GM21723 (cell line): ENCODE measurements around the gene LPAR2.

Source experiments
- ATAC-seq: cut with Tn5 transposase; IDR thresholded peaks from one replicate; pipeline ENCODE4 v1.9.1; 2021; ENCODE audit warnings: mild to moderate bottlenecking, moderate library complexity; ENCODE audit not compliant: unreplicated experiment

LPAR2 gene

DNA sequence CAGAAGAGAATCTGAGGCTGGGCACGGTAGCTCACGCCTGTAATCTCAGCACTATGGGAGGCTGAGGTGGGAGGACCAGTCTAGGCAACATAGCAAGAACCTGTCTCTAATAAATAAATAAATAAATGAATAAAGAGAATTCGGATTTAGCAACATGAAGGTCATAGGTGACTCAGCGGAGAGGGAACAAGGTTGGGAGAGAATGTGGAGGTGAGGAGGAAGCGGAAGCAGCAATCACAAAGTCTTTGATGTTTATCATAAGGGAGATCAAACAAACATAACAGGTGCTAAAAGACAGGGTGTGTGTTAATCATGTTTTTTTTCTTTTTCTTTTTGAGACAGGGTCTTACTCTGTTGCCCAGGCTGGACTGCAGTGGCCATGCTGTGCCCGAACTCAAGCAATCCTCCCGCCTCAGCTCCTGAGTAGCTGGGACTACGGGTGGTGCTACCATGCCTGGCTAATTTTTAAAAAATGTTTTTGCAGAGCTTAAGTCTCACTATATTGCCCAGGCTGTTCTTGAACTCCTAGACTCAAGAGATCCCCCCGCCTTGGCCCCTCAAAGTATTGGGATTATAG, 25.8 kb downstream of the LPAR2 start:
- ATAC-seq: no peak

DNA sequence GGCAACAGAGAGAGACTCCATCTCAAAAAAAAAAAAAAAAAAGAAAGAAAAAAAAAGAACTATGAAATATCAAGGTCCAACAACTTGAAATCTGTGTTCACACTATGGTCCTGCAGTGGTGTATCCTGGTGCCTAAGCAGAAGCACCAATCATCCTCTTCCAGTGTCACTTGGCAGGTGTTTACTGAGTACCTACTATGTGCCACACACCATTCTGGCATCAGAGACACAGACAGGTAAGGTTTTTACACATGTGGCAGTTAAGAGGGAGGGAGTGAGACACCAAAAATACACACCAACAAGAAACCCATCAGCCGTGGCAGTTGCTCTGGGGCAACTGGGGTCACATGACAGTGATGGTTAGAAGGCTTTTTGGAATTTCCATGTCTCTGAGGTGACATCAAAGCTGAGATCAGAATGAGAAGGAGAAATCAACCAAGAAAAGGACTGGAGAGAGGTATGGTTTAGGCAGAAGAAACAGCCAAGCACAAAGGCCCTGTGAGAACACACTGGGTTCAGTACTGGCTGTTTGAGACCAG, 27.2 kb downstream of the LPAR2 start:
- ATAC-seq: no peak

DNA sequence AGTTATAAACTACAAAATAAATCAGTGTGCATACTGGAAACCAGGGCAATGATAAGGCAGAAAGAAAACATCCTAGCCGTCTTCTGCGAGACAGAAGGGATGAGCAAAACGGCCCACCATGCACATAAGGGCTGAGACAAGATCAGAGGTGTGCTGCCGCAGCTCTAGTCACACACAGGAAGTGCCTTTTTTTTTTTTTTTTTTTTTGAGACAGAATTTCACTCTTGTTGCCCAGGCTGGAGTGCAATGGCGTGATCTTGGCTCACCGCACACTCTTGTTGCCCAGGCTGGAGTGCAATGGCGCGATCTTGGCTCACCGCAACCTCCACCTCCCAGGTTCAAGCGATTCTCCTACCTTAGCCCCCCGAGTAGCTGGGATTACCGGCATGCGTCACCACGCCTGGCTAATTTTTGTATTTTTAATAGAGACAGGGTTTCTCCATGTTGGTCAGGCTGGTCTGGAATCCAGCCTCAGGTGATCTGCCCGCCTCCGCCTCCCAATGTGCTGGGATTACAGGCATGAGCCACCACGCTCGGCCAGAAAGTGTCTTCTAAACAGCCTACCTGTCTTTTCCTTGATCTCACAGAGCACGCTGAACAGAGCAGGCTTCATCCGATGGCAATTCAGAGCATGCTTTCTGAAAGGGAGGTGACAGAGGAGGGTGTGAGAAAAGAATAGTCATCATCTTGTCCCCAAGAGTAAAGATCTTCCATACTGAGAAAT, 29.1 kb downstream of the LPAR2 start:
- ATAC-seq: peak; percentile 32

DNA sequence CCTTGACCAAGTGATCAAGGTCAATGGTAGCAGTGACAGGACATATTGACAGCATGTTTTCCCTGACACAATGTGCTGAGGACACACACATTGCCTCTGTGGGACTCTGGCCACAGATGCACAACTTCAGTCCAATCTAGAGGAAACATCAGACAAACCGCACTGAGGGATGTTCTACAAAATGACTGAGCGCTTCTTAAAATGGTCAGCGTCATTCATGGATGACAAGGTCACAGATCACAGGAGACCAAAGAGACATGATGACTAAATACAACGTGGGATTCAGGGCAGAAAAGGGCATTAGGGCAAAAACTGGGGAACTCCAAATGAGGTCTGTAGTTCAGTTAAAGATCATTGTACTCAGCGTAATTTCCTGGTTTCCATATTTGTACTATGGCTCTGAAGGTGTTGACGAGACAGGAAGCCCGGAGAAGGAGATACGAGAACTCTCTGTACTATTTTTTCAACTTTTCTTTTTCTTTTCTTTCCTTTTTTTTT, 30.2 kb downstream of the LPAR2 start:
- peak; percentile 60 for ATAC-seq

- no peak for ATAC-seq
These were observed 32.8 kb downstream of the LPAR2 start for GRCh38 chr19:19595171-19595701.

DNA sequence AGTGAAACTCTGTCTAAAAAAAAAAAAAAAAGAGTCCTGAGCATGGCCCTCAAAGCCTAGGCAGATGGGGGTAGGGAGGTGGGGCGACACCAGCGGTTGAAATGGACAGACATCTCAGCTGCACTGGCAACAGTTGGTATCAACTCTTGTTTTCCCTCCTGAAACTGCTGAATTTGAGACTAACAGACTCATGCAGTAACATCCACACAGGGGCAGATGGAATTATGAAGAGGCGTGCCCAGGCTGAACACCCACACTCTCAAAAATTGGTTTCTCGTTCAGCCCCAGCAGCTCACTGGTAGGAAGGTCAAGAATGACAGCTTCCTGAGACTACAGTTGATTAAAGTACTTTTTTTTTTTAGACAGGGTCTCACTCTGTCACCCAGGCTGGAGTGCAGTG, 33.6 kb downstream of the LPAR2 start:
- ATAC-seq: no peak

- ATAC-seq: no peak
These were observed 35.3 kb downstream of the LPAR2 start for GRCh38 chr19:19592690-19593089.

- ATAC-seq: peak; percentile 66
These were observed 36.7 kb downstream of the LPAR2 start for GRCh38 chr19:19591133-19591825.

DNA sequence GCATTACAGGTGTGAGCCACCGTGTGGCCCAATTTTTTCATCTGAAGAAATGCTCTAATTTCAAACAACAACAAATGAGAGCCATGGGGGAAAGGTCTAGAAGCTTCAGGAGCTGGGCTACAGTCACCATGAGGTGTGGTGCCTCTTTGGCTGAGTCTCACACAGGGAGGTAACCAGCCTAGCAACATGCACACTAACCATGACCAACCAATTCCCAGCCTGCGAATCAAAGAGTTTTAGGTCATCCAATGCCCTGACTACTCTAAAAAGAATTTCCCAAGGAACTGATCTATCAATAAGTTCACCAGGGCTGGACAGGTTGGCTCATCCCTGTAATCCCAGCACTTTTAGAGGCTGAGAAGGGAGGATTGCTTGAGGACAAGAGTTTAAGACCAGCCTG, 39.5 kb downstream of the LPAR2 start:
- no peak for ATAC-seq

GRCh38 chr19:19587771-19588170, 40.2 kb downstream of the LPAR2 start:
- ATAC-seq: no peak

DNA sequence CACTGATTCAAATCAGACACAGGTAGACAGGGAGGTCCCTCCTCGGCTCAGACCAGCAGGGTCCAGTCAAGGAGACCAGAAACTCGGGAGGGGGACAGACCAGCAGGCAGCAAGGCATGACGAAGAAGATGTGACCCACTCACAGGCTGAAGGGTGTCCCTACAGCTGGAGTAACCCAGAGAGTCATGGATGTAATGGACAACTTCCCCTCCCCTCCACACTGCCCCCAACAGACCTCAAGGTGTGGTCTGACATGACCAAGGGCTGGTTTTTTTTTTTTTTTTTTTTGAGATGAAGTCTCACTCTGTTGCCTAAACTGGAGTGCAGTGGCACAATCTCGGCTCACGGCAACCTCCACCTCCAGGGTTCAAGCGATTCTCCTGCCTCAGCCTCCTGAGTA, 43.7 kb downstream of the LPAR2 start:
- ATAC-seq: no peak

- ATAC-seq: no peak
These were observed 45.5 kb downstream of the LPAR2 start for GRCh38 chr19:19582471-19582870.

GRCh38 chr19:19581391-19581790, 46.6 kb downstream of the LPAR2 start:
- ATAC-seq: no peak

GRCh38 chr19:19580418-19580817, 47.6 kb downstream of the LPAR2 start:
- ATAC-seq: no peak

DNA sequence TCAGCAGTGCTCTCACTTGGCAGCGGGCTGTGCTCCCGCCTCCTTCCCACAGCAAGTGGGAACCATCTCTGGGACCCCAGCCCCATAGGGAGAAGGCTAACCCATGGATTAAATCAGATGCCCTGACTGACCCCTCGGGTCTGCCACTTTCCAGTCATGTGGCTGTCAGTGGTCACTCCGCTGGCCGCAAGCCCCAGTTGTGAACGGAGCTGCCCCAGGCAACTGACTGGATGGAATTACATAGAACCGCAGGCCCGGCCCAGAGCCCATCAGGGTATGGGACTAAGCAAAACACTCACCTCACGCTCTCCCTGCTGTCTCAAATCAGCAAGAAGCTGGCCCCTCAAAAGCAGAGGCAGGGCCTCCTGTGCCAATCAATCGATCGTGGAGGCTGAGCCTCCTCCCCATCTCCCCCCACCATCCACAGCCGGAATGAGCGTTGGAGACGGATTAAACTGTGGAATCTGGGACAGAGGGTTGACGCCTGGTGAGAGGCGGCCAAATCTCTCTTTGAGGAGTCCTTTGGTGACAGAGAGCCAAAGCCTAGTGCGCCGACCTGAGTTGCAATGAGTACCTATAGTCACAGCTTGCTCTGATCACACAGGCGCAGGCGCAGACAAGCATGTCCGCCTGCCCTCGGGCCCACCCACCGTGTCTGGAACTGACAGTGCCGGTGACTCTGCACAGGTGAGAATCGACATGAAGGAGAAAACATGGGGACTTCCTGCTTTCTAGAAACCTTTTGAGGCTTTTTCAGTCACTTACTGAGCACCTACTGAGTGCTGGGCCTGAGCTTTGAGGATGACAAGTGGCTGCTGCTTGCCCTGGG, 48.3 kb downstream of the LPAR2 start:
- ATAC-seq: no peak

- no peak for ATAC-seq
These were observed 49.8 kb downstream of the LPAR2 start for GRCh38 chr19:19578252-19578651.

DNA sequence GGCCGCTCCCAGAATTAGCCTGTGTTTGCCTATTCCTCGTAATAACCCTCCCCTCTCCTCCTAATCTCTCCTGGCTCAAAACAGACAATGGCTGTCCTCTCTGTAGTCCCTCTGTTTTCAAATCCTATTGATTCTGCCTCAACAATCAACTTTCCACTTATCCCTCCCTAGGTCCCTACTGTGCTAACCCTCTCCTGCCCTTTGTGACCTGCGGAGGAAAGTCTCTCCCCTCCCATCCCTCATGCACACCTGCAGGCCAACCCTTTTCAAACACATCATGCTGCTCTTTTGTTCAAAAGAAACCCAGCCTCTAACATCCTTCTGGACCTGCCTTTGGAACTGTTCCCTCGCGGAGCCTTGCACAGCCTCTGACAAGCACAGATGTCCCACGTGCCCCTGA, 52.6 kb downstream of the LPAR2 start:
- ATAC-seq: no peak
